ENCODE data around the gene CENPA. TPM values are rescaled to one million over a fixed set of nuclear protein-coding genes. Genes with fewer than 3 reads are reported as not detected.
"Not testable (repeated sequence)": the region's sequence is repeated elsewhere in the genome, so short reads cannot be mapped to it uniquely, and the experiment has no call there.

Gene CENPA
- total RNA-seq, 1 experiment from 2014 or later: 24.8 TPM

GRCh38 chr2:26792720-26793119 is 6.9 kb downstream of the CENPA start:
- no peak for DNase-seq (ENCODE audit: low spot score)

GRCh38 chr2:26793518-26793917 is 7.7 kb downstream of the CENPA start:
- DNase-seq (ENCODE audit: low spot score): no peak

GRCh38 chr2:26795135-26795534 is 9.3 kb downstream of the CENPA start:
- DNase-seq (ENCODE audit: low spot score): not testable (repeated sequence)

- no peak for DNase-seq (ENCODE audit: low spot score)
Observed at GRCh38 chr2:26801328-26801727, 15.5 kb downstream of the CENPA start.

- no peak for DNase-seq (ENCODE audit: low spot score)
Observed at GRCh38 chr2:26801796-26802195, 15.9 kb downstream of the CENPA start.

GRCh38 chr2:26805241-26805676 is 19.4 kb downstream of the CENPA start:
- DNase-seq (ENCODE audit: low spot score): peak; percentile 31

- DNase-seq (ENCODE audit: low spot score): no peak
Observed at GRCh38 chr2:26807788-26808460, 22.1 kb downstream of the CENPA start.

- DNase-seq (ENCODE audit: low spot score): no peak
Observed at GRCh38 chr2:26809211-26809610, 23.4 kb downstream of the CENPA start.

GRCh38 chr2:26809876-26810577 is 24.2 kb downstream of the CENPA start:
- no peak for DNase-seq (ENCODE audit: low spot score)

GRCh38 chr2:26811261-26811660 is 25.4 kb downstream of the CENPA start:
- no peak for DNase-seq (ENCODE audit: low spot score)

- no peak for DNase-seq (ENCODE audit: low spot score)
Observed at GRCh38 chr2:26811791-26812694, 26.2 kb downstream of the CENPA start.

GRCh38 chr2:26812731-26813130 is 26.9 kb downstream of the CENPA start:
- no peak for DNase-seq (ENCODE audit: low spot score)

GRCh38 chr2:26814072-26814765 is 28.4 kb downstream of the CENPA start:
- not testable (repeated sequence) for DNase-seq (ENCODE audit: low spot score)

GRCh38 chr2:26816893-26817292 is 31.0 kb downstream of the CENPA start:
- no peak for DNase-seq (ENCODE audit: low spot score)

- no peak for DNase-seq (ENCODE audit: low spot score)
Observed at GRCh38 chr2:26818255-26818654, 32.4 kb downstream of the CENPA start.

- DNase-seq (ENCODE audit: low spot score): no peak
Observed at GRCh38 chr2:26818972-26819371, 33.1 kb downstream of the CENPA start.

- DNase-seq (ENCODE audit: low spot score): no peak
Observed at GRCh38 chr2:26820932-26821331, 35.1 kb downstream of the CENPA start.

GRCh38 chr2:26822877-26823276 is 37.0 kb downstream of the CENPA start:
- DNase-seq (ENCODE audit: low spot score): no peak

- DNase-seq (ENCODE audit: low spot score): no peak
Observed at GRCh38 chr2:26838121-26838906, 52.5 kb downstream of the CENPA start.

- DNase-seq (ENCODE audit: low spot score): no peak
Observed at GRCh38 chr2:26840937-26841610, 55.2 kb downstream of the CENPA start.

Data from H4 (cell line).